ENCODE results near the gene BOD1L1.

Gene BOD1L1

DNA sequence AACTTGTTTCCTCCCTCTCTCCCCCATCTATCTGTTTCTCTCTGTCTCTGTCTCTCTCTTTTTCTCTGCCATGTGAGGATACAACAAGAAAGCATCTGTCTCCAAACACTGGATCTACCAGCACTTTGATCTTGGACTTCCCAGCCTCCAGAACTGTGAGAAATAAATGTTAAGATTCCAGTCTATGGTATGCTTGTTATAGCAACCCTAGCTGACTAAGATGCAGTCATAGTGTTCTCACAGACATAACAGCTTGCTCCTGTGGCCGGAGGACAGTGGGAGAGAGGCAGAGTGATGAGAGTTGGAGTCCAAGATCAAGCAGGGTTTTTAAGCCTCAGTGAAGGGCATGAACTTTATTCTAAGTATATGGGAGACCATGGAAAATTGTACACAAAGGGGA lies 74.4 kb downstream of the BOD1L1 start:
- no peak for DNase-seq

DNA sequence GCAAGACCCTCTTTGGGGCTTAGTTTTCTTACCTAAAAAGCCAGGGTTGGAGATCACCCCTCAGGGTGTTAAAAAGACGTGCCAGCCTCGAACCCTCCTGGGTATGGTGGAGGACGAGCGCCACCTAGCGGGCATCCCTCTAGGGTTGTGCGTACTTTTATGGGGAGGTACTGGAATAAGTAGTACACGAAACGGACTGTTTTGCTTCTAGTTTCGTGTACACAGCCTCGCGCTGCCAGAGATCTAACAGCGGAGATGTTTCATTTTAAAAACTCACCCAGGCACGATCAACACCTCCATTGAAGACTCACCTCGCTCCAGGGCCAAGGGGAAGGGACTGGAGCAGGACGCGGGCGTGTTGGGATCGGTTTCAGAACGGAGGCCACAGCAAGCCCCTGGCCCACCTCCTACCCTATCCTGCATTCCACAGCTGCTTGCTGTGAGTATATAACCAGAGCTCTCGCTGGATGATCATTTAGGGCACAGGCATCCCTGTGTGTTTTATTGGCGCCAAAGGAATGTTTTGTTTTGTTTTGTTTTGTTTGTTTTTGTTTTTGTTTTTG lies 78.5 kb downstream of the BOD1L1 start:
- DNase-seq: peak; percentile 91

DNA sequence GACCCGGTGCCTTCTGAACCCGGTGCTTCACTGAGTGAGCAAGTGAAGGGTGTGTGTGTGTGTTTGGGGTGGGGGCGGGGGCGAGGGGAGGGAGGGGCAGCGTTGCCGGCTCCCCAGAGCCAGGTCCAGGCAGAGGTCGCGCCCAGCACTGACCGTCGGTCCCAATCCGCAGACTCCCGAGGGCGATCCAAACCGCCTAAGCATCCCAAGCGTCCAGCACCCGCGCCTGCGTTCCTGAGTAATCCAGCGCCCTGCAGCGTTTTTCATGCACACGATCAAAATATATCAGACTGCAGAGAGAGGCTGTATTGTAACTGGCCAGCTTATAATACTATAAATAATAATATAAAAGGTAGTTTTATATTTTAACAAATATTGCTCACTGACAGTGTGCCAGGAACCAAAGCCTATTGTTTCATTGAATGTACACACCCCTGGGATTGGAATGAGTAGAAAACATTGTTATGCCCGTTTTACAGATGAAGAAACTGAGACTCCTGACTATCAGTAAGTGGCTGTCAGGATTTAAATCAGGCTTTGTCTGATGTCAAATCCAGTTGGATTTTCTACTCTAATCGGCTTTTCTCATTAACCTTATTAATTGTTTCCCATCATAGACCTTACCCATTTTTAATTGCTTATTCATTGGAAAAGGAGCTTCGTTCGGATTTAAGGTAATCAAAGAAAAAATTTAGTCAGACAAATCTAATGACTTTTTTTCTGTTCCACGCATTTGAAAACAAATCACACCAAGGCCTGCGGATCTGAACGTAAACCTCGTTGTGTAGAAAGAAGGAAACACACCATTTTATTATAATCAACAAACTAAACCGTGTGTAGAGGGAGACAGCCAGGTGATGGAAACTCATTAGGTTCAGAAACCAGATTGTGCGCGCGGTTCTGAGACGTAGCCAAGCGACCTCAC lies 79.2 kb downstream of the BOD1L1 start:
- no peak for DNase-seq

DNA sequence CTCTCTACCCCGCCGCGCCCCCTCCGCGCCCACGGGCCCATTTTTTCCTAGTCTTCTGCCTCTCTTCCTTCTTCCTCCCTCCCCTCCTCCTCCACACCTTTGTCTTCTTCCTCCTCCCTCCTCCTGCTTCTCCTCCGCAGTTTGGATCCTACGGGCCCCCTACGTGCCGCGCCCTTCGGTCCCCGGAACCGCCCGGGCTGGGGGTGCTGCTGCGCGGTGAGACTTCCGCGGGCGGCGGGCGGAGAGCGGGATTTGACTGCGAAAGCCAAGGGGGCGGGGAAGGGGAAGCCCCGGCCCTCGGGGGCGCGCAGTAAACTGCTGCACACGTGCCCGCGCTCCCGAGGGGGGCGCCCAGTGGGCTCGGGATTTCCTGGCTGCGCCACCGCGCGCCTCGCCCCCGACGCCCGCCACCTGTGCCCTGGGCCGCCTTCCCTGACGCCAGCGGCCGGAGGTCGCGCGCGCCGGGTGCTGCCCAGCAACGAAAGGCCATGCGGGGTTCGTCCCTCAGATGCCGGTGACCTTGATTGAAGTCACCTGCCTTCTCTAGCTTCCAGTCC lies 80.0 kb downstream of the BOD1L1 start:
- DNase-seq: no peak

DNA sequence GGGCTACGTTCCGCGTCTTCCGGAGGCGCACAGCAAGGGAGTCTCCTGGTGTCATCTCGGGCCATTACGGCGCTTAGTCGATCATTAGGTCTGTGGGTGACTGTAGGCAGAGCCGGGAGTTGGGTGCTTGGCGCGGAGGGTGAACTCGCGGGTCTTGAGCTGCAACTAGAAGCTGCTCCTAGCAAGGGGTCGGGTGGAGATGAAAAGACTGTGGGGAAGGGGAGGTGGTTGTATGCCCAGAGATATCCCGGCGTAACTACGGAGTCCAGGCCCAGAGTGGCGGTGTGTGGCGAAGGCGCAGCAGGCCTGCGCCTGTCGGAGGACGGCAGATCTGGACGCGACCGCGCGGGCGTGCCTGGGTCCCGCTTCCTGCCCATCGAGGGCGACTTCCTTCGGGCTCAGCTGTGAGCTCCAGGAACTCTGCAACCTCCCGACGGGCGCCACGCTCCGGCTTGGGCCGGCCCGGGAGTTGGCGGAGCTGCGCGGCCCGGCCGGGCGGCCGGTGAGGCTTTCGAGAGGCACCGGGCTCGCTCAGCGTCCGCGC lies 80.5 kb downstream of the BOD1L1 start:
- no peak for DNase-seq

DNA sequence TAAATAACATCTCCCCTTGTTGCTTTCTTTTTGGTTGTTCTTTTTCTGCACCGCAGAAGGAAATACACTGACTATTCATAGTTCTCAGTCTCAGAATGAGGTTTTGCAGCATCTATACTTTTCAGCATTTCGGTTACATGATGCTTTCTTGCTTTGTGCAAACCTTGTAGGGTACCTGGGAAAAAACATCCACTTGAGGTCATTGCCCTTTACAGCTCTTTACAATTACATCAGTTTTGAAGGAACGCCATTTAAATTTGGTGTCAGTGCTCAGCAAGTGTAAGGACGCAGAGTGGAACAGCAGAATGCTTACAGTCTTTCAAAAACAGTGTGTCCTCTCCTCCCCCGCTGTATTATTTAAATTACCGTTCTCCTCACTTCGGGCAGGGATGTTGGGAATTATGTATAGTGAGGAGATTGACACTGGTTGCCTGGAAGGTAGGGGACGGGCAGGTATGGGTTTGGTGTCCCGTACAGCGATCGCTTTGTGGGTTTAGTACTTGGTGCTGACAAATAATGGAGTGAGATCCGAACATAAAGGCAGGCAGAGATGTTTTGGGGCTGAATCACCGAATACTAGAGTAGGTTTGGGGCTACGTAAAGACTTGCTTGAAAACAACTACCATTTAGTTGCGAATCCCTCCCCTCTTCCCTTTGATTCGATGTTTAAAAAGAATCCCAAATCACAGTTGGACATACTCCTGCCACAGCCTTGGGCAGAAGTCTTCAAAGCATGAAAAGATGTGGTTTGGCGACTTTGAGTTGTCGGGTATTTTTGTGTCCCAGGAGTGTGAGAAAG lies 81.2 kb downstream of the BOD1L1 start:
- no peak for DNase-seq

DNA sequence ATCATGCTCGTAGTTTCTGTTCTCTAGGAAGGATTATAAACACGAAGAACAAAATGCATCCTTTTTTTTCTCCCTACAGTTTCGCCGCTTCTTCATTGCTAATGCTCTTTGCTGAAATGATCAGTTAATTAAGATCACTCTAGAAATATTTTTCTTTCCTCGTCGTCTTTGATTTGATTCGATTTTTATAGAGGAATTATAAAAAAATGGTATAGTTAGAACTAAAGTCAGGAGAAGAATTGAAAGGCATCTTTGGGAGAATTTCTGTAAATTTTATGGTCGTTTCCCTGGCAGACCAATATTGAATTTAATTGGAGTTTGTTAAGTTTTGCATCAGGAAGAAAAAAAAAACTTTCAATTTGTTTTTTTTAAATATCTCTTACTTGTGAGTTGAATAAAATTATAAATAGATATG lies 82.1 kb downstream of the BOD1L1 start:
- DNase-seq: no peak

DNA sequence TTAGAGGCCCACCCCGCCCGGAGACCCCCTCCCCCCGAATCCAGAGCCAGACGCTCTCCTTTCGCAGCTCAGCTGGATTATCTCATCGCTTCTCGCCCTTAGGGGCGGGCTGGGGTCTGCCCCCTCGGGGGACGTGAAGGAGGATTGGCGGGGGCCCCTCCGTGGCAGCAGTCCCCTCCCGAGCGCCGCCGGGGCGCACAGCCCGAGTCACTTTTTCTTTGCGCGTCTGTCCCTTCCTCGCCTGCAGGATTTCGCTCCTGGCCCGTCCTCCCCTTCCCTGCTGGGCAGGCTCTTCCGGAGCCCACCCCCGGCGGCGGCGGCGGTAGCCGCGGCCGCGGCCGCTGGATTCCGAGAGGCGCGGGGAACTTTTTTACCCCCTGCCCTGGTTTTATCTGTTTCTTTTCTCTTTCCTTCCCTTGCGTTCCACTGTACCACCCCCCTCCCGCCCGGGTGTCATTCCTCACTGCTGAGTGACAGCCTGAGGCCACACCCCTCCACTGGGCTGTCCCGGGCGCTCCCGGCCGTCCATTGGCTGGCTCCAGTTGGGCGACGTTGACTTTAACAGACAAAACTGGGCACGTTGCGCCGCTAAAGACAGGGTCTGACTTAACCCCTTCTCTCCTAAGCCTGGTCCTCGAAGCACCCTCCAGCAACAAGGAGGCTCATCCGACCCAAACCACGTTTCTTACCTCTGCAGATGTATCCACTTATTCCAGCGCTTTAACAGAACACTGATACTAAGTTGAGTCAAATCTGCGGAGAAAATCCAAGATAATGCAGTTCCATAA lies 82.7 kb downstream of the BOD1L1 start:
- DNase-seq: peak; percentile 62

DNA sequence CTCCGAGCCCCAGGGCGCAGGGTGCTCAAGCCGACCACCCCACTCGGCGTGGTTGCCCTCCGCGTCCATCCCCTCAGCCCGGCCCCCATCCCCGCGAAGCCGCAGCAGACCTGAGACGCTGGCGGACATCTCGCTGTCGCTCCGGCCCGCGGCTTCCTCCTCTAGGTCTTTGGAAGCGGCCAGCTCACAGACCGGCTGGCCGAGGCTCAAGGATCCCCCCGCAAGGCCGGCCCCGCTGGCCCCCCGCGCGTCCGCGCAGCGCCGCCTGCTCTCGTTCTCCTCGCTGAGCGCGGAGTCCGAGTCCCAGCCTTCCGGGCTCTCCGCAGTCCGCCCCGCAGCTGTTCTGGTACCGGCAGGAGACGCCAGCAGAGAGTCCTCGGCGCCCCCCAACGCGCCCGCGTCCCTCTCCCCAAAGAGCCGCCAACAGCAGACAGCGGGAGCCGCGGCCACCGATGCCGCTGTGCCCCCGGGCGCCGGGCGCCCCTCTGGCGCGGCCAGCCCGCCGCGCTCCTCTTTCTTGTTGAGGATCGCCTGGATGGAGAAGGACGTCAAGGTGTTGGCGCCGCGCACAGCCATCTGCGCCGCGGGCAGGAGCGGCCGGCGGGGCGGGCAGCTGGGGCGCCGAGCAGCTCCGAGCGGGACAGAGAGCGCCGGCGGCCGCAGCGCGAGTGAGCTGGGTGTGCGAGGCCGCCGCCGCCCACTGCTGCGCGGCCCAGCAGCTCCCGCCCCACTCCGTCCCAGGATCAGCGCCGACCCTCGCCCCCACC lies 83.5 kb downstream of the BOD1L1 start, which contains the start of gene NKX3-2:
TSS of gene NKX3-2 (minus strand) at position 670 of the 767 bp plus-strand sequence. CDS start at position 576, 94 bp downstream.
- DNase-seq: no peak

DNA sequence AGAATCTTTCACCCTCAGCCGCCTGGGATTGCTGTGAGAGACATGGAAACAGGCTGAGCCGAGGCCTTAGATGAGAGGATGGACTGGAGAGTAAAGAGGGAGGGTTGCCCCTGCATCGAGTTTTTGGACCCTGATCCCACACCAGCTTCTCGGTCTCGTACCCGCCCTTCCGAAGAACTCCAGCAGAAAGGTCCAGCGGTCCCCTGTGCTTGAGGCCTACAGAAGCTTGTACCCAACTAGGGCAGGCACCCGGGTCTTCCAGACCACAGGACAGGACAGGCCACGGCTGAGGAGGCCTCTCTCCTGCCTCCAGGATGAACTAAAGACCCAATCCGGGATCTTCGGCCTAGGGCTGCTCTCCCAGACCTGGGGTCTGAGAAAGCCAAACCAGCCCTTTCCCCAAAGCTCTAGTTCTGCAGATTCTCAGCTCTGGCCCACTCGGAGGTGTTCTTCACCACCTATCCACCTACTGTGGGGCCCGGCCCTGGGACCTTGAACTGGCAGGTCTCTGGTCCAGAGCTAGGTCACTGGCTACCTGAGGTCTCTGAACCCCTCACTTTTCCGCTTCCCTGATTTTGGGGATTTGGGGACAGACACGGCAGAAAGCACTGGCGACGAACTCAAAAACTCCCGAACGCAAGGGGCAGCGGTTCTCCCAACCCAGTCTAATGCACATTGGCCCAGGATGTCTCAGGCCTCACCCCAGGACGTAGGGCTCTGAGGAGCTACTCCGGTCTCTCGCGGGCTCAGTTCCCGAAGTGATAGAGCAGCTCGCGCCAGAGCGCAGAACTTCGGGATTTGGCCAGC lies 84.3 kb downstream of the BOD1L1 start:
- no peak for DNase-seq

DNA sequence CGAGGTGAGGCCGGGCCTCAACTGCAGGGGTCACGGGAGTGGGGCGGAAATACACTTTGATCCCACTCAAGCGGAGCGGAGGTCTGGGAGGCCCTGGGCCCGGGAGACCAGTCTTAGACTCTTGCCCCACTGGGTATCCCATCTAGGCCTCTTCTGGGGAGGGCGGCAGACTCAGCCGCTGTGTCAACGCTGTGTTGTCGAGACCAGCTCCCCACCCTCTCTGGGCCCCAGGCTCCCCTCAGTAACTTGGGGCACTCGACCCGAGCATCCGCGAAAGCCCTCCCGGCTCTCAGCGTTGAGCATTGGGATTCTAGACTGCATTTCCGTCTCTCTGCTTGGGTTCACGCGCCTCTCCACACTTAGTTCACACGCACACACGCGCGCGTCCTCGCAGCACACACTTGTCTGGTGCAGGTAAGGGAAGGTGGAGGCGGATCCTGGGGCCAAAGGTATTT lies 84.9 kb downstream of the BOD1L1 start:
- no peak for DNase-seq

DNA sequence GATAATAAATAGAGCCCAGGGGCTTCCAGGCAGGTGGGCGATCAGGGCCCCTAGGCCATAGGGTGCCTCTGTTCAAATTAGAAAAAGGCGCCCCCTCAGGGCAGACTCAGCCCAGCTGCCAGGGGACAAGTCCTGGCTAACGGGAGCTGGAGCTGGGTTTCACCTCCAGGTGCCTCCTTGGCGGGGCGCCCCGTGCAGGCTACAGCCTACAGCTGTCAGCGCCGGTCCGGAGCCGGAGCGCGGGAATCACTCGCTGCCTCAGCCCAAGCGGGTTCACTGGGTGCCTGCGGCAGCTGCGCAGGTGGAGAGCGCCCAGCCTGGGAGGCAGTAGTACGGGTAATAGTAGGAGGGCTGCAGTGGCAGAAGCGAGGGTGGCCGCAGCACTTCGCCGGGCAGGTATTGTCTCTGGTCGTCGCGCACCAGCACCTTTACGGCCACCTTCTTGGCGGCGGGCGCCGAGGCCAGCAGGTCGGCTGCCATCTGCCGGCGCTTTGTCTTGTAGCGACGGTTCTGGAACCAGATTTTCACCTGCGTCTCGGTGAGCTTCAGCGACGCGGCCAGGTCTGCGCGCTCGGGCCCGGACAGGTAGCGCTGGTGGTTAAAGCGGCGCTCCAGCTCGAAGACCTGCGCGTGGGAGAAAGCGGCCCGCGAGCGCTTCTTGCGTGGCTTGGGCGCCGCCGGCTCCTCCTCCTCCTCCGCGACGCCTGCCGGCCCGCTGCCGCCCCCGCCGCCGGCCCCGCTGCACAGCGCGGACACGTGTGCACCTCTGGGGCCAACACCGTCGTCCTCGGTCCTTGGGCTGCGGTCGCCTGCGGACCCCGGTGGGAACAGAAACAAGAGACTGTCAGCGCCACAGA lies 85.6 kb downstream of the BOD1L1 start:
- peak; percentile 51 for DNase-seq

DNA sequence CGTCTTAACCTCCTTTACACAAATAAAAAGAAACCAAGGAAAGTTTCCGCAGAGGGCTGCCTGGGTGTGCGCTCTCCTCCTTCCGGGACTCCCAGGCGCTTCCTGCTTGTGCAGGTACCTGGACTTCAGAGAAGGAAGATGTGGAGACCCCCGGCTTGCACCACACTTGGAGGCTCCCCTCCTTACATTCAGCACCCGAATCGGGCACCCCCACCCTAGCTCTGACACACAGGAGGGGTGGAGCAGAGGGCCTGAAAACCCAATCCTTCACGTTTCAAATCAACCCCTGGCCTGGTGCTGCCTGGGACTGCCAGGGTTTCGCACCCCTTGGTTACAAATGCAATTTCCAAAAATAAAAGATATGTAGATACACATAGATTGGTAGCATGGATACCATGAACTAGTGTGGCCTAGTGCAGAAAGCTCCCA lies 86.3 kb downstream of the BOD1L1 start:
- no peak for DNase-seq

DNA sequence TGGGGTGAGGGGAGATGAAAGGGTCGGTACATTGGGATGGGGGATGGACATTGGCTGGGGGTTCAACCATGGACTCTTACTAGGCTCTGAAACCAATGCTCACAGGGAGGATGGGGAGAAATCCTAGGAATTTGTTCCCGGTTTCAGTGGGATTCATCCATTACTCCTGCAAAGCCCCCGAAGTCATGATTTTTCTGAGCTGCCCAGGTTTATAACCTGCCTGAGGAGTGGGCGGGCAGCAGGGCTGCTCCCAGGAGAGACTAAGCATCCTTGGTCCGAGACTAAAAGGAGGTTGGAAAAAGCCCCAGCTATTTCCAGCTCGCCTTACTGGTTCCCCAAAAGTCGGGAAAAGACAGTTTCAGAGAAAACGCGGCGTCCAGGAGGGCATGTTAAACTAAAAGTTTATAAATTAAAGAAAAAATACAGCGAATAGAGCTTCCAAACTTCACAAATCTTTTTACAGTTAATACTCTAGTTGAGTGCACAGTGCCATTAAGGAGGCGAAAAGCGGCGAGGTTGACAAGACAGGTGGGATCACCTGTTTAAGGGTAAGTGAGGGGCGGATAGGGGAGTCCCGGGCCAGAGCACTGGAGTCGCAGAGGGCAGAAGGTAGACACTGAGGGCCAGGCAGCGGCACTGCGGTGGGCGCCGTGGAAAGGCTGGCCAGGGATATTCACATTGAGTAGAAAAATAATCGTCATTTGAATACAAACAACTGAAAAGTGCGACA lies 86.9 kb downstream of the BOD1L1 start:
- DNase-seq: no peak

DNA sequence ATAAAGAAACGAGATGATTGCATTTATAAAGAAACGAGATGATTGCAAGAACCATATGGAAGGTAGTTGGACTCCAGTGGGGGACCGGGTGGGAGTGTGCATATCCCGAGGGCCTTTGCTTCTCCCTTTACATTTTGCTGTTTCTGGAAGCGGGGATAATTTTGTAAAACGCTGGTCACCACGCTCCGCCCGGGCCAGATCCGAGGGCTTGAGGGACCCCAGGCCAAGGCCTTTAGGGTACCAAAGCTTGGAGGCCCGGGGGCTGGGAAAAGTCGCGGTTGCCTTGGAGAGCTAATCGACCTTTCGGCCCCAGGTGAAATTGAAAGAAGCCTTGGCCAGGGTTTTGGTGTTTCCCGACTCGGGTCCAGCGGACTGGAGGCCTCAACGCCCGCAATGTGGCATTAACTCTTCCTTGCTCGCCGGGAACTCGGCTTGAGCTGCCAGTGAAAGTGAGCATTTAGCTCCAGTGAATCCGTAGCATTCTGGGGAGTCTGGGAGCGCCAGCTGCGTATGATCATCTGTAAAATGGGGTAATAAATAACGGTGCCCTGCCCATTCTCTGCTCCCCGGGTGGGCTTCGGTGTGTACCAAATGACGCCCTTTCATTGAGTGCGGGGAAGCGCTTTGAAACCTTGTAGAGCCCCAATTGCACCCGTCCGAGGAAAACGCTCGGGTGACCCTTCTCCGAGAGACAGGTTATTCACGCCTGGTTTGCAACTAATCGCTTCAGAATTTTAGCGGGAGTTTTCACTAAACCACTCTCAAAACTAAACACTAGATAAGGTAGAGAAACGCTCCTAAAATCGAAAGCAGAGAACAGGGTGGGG lies 87.7 kb downstream of the BOD1L1 start:
- no peak for DNase-seq

DNA sequence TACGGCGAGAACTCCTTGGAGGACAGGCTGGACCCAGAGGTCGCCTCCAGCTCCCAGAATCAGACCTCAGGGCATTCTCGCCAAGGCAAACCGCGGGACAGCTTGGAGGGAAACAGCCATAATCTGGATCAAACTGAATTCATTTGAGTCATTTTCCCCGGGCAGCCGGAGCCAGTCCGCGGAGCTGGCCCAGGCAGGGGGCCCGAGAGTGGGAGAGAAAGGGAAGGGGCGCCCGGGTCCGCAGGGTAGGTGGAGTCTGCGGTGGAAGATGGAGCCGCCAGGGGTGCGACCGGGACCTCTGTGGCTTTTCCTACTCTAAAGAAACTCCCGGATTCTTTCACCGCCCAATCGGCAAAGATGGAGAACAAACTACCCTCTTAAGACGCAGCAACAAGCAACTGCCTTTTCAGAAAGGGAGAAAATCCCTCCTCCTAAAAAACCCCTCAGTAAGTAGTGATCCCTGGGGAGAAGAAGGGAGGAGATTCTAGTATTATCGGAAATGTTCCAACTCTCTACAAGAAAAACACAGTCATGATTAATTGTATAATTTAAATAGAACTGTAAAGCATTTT lies 88.4 kb downstream of the BOD1L1 start:
- DNase-seq: no peak

DNA sequence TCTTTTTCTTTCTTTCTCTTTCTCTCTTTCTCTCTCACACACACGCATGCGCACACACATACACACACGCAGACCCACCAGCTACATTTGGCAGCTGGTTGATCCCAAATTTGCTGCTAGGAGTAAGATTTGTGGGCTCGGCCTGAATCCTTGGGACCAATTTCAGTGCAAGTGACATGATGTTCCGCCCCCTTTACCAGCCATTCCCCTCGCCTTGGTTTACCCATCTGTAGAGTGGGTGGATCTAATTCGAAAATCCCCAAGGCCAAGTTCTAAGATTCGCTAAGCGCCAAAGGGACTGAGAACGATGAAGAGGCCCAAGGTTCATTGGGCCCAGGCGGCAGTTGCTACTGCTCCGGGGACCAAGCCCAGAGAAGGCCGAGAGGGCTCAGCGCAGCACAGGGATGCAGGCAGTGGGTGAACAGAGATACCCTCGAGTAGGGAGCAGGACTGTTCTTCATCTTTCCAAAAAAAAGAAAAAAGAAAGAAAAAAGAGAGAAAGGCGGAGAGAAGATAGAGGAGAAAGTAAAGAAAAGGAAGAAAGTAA lies 89.0 kb downstream of the BOD1L1 start:
- no peak for DNase-seq
